Panc1 (cell line): ENCODE data around the gene ARHGEF6.

ENCODE experiments used
- CTCF ChIP-seq: fragments of 450-650 bp; IDR thresholded peaks from 2 replicates; pipeline ENCODE4 v1.5.1; 2017; ENCODE audit warnings: mild to moderate bottlenecking
- POLR2AphosphoS5 ChIP-seq: IDR thresholded peaks from 2 replicates; pipeline ENCODE4 v1.6.1; 2012; ENCODE audit warnings: mild to moderate bottlenecking, low read depth, low read length, moderate library complexity
- REST ChIP-seq, 2 experiments: IDR thresholded peaks; 2 replicates each; pipeline ENCODE4 v1.6.1; 2011 to 2012; ENCODE audit warnings: low read depth in 2 of 2, control low read depth in 1 of 2, low read length in 1 of 2, mild to moderate bottlenecking in 1 of 2, moderate library complexity in 1 of 2; ENCODE audit not compliant: insufficient read depth in 1 of 2
- SIN3A ChIP-seq: IDR thresholded peaks from 2 replicates; pipeline ENCODE4 v1.6.1; 2012; ENCODE audit warnings: low read depth, mild to moderate bottlenecking, low read length, moderate library complexity, borderline replicate concordance; ENCODE audit not compliant: insufficient read depth
- TCF7L2 ChIP-seq: IDR thresholded peaks from 2 replicates; pipeline ENCODE4 v1.6.1; 2011; ENCODE audit warnings: mild to moderate bottlenecking, low read depth, low read length, inconsistent platforms

GRCh38 chrX:136662976-136663375 lies 117.8 kb downstream of the ARHGEF6 start:
- TF ChIP-seq POLR2AphosphoS5 = no peak
- TF ChIP-seq CTCF = no peak
- no peak for TF ChIP-seq REST (IDR thresholded peaks at IDR 0.05; ENCODE audit: insufficient read depth in 1 of 2, low read depth in 2 of 2, low read length in 1 of 2)
- no peak for TF ChIP-seq SIN3A
- no peak for TF ChIP-seq TCF7L2
